ENCODE measurements around the gene RASGEF1C. TPM values are rescaled to one million over a fixed set of nuclear protein-coding genes. Genes with fewer than 3 reads are reported as not detected.

Gene RASGEF1C
- total and polyA plus RNA-seq, 10 of the 15 experiments (the other 5 are each of a cell fraction or from before 2014, with no cell fraction given): not detected

DNA sequence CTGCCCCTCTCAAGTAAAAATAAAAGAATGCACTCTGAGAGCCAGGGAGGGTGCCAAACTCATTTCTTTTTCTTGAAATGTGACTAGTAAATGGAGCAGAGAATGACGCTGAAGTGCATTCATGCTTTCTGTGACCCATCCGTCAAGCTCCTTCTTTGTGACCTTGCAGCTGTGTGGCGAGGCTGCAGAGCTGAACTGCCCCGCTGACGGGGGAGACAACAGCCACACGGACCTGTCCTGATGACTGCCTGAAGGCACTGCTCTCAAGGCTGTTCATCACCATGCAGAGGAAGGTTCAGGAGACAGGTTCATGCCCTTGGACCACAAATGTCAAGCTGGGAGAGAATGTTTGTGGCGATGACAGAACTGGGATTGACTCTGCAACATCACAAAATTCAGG is 21.0 kb upstream of the RASGEF1C start:
- ChIA-PET RAD21 (ENCODE audit: unreplicated experiment) (no interaction called here), SMC1A (ENCODE audit: uncharacterized antibody, unreplicated experiment) (interaction anchor here (0.7 kb wide), 1 partner anchor 908 kb away, joined by 3 read pairs; no protein-coding TSS in a partner anchor), CTCF (no interaction called here), POLR2A (no interaction called here)
- BruUV-seq (replicated peaks): no TSS peak
- no peaks in the 10 kb centered on the region for H3K27me3 ChIP-seq (replicated peaks in 1 of 2; ENCODE audit: control insufficient read depth in 2 of 2, insufficient read depth in 2 of 2, low read length in 1 of 2)
- WGBS (ENCODE audit: insufficient coverage, insufficient replicate concordance, low lambda C conversion rate, missing lambda C conversion rate): 96% methylated on average over 7 of the region's 7 CpGs
- no peak overlapping the region for H3K27ac ChIP-seq (ENCODE audit: control insufficient read depth, insufficient read depth)
- no peak overlapping the region for H3K9ac ChIP-seq (ENCODE audit: control insufficient read depth, insufficient read depth, low read length)
- no peaks in the 10 kb centered on the region; the same call in 1 of the 3 replicates for H3K9me3 ChIP-seq (replicated peaks; ENCODE audit: control insufficient read depth, insufficient read depth, low read length)
- peaks cover 0 to 4% of the 10 kb centered on the region in 2 experiments; a peak in 1 of 4 replicates for H3K36me3 ChIP-seq (ENCODE audit: control insufficient read depth in 2 of 2, insufficient read depth in 2 of 2, low read length in 1 of 2)
- in situ Hi-C loops (cut with MboI): no loop called here
- FAIRE-seq: no peak
- no peaks in the 10 kb centered on the region for H4K20me1 ChIP-seq (ENCODE audit: control insufficient read depth, insufficient read depth)
- H3K4me3 ChIP-seq: no peak overlapping the region
- no peak overlapping the region for H3K4me2 ChIP-seq (ENCODE audit: control insufficient read depth, insufficient read depth)
- DNase-seq (ENCODE audit: low read depth, low spot score): no peak
- no peak overlapping the region for H2AFZ ChIP-seq (ENCODE audit: control insufficient read depth, low read depth, low read length)
- H3K79me2 ChIP-seq (ENCODE audit: control insufficient read depth, insufficient read depth, low read length): no peaks in the 10 kb centered on the region
- H3K4me1 ChIP-seq (ENCODE audit: control insufficient read depth, insufficient read depth, low read length): no peaks in the 10 kb centered on the region
- no peak for ATAC-seq
- intact Hi-C loops (cut with micrococcal nuclease; ENCODE audit: unreplicated experiment): no loop called here
- TF ChIP-seq ZBTB40 (IDR thresholded peaks at IDR 0.05; ENCODE audit: borderline replicate concordance) (no peak), HDAC6 (IDR thresholded peaks at IDR 0.05; ENCODE audit: unreplicated experiment) (no peak), SMARCA5 (IDR thresholded peaks at IDR 0.05) (no peak), PBX3 (IDR thresholded peaks at IDR 0.05; ENCODE audit: insufficient replicate concordance, low read depth, low read length) (no peak), YBX1 (IDR thresholded peaks at IDR 0.05) (no peak), NKRF (conservative IDR thresholded peaks at IDR 0.05) (no peak), PAX5 (IDR thresholded peaks at IDR 0.05; ENCODE audit: borderline replicate concordance, low read depth, low read length) (no peak), TCF12 (IDR thresholded peaks at IDR 0.05; ENCODE audit: low read depth, low read length) (no peak), ZNF384 (IDR thresholded peaks at IDR 0.05; ENCODE audit: borderline replicate concordance, low read depth, low read length) (no peak), USF1 (IDR thresholded peaks at IDR 0.05; ENCODE audit: borderline replicate concordance, extremely low read length, insufficient read depth, low read depth, low read length) (no peak), NR2C1 (IDR thresholded peaks at IDR 0.05) (no peak)
- TF ChIP-seq, protein P1, sequence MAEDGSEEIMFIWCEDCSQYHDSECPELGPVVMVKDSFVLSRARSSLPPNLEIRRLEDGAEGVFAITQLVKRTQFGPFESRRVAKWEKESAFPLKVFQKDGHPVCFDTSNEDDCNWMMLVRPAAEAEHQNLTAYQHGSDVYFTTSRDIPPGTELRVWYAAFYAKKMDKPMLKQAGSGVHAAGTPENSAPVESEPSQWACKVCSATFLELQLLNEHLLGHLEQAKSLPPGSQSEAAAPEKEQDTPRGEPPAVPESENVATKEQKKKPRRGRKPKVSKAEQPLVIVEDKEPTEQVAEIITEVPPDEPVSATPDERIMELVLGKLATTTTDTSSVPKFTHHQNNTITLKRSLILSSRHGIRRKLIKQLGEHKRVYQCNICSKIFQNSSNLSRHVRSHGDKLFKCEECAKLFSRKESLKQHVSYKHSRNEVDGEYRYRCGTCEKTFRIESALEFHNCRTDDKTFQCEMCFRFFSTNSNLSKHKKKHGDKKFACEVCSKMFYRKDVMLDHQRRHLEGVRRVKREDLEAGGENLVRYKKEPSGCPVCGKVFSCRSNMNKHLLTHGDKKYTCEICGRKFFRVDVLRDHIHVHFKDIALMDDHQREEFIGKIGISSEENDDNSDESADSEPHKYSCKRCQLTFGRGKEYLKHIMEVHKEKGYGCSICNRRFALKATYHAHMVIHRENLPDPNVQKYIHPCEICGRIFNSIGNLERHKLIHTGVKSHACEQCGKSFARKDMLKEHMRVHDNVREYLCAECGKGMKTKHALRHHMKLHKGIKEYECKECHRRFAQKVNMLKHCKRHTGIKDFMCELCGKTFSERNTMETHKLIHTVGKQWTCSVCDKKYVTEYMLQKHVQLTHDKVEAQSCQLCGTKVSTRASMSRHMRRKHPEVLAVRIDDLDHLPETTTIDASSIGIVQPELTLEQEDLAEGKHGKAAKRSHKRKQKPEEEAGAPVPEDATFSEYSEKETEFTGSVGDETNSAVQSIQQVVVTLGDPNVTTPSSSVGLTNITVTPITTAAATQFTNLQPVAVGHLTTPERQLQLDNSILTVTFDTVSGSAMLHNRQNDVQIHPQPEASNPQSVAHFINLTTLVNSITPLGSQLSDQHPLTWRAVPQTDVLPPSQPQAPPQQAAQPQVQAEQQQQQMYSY (CRISPR knock-in tag; IDR thresholded peaks at IDR 0.05): no peak

Data from GM12878 (cell line).